HG02870 (cell line): ENCODE data around the gene KCNJ14.

Experiments used
- ATAC-seq: cut with Tn5 transposase; IDR thresholded peaks from one replicate; pipeline ENCODE4 v1.9.1; 2021; ENCODE audit warnings: mild to moderate bottlenecking, moderate library complexity; ENCODE audit not compliant: unreplicated experiment

Gene KCNJ14

DNA sequence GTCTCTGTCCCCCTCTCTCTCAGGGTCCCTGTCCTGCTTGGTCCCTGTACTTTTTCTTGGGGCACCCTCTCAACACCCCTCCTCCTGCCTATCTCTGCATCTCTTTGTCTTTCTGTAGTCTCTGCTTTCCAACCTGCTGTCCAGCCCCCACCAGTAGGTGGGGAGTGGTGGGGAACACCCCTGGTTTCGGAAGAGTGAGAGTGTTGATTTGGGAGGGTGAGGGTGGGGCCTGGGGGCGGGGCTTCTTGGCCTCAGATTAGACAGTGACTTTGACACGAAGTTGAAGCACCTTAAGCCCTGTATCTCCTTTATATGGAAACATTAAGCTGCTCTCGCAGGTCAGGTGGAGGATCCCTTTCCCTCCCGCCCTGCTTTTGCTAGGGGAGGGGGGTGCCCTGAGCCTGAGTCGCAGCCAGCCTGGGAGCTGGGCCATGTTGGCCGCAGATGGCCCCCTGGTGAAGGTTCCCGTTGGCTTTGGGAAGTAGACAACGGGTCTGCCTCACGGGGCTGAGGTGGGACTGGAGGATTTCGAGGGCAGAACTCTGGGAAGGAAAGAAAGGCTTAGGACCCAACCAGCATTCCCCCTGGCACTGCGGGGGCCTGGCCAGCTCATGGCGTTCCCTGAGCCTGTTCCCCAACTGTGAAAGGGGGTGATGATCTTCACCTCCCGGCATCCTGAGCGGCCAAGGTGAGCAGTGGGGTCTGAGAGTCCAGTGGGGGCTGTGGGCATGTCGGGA is at the start of gene KCNJ14:
KCNJ14 (plus strand) TSS at position 404 of the 737 bp plus-strand sequence. CDS start 6,151 bp downstream, outside the sequence.
- no peak for ATAC-seq

DNA sequence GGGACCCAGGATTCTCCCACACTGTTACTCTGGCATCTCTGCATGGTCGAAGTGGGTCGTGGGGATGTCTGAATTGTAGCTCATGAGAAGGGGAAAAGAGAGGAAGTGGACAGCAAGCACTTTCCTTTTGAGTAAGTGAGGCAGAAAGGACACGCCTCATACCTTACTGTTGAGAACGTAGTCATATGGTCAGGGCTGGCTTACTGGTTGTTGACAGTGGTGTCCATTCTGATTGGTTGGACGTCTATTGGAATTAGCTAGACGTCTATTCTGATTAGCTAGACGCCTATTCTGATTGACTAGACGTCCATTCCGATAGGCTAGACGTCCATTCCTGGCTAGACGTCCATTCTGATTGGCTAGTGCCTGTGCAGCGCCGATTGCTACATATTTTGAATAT is 49.5 kb upstream of the KCNJ14 start:
- no peak for ATAC-seq

DNA sequence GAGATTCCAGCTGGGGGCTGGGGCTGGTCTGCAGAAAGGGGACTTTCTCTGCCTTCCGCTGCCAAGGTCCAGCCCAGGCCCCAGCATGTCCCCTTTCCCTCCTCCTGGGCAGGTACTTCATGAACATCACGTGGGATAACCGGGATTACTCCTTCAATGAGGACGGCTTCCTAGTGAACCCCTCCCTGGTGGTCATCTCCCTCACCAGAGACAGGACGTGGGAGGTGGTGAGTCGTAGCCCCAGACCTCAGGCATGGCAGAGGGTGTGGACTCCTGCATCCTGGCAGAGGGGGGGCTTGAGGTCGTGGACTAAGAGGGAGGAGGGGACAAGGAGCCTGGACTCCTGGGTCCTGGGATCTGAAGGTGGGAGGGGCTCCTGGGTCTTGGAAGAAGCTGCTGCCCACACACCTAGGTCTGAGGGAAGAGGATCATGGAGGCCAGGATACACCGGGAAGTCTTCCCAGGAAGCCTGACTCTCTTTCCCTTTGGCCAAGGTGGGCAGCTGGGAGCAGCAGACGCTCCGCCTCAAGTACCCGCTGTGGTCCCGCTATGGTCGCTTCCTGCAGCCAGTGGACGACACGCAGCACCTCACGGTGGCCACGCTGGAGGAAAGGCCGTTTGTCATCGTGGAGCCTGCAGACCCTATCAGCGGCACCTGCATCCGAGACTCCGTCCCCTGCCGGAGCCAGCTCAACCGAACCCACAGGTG is 41.3 kb upstream of the KCNJ14 start:
- ATAC-seq = no peak

DNA sequence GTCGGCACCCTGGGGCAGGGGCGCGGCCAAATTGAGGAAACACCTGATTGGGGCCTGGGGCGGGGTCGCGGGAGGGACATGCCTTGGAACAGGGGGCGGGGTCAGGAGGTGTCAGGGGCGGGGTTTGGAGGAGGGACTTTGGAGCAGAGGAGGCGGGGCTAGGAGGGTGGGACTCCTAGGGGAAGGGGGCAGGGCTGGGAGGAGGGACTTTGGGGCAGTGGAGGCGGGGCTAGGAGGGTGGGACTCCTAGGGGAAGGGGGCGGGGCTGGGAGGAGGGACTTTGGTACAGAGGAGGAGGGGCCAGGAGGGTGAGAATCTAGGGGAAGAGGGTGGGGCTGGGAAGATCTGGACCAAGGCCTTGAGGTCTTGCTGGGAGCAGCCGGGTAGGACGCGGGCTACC is 40.0 kb upstream of the KCNJ14 start:
- ATAC-seq = no peak

DNA sequence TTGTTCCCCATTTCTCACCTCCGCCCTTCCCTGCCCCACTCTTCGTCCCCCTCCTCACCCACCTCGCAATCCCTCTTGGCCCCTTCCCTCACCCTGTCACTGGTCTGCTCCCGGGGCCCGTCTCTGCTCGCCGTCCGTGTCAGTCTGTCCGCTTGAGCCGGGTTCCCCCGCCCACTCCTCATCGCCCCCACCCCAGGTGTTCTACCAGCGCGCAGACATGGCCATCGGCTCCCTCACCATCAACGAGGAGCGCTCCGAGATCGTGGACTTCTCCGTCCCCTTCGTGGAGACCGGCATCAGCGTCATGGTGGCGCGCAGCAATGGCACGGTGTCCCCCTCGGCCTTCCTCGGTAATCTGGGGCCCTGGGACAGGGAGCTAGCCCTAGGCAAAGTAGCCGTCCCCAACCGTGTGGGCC is 39.6 kb upstream of the KCNJ14 start:
- no peak for ATAC-seq

DNA sequence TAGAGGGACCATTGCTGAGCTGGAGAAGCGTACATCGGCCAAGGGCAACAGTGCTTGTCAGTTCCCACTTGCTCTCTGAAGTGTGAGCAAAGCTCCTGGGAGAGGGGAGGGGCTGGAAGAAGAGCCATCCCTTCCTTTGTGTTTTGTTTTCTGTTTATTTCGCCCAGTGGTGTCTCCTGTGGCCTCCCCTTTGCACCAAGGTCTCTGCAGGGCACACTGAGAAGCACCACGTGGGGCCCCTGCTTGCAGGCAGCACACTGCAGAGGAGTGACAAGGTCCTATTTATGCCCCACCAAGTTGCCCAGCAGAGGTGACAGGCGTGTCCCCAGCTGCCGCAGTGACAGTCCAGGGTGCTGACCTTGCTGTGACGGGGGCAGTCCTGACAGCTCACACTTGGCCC is 38.0 kb upstream of the KCNJ14 start:
- ATAC-seq = no peak

DNA sequence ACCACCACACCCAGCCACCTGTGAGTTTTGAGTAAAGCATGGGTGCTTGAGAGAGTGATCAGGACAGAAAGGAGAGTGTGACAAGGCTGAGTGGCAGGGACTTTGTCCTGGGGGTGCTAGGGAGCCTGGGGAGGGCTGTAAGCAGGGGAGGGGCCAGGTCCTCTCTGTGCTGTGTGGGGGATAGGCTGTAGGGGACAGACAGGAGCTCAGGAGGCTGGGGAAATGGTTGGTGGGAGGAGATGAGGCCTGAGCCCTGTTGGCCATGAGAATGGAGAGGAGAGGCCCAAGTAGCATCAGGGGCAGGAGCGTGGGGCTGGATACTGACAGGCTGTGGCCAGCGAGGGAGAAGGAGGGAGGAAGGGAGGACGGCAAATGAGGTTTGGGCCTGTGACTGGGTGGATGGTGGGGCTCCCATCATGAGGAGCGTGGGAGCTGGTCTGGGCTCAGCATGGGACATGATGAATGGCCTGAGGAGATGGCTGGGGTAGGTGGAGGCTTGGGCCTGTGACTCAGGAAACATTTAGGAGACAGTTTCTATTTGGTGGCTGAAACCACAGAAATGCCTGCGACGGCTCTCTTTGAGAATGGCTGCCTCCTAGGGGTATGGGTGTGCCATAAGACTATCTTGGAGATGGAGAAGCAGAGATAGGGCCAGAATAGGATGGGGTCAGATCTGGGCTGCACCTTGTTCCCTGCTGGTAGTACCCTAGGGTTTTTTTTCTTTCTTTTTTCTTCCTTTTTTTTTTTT is 36.9 kb upstream of the KCNJ14 start:
- no peak for ATAC-seq

DNA sequence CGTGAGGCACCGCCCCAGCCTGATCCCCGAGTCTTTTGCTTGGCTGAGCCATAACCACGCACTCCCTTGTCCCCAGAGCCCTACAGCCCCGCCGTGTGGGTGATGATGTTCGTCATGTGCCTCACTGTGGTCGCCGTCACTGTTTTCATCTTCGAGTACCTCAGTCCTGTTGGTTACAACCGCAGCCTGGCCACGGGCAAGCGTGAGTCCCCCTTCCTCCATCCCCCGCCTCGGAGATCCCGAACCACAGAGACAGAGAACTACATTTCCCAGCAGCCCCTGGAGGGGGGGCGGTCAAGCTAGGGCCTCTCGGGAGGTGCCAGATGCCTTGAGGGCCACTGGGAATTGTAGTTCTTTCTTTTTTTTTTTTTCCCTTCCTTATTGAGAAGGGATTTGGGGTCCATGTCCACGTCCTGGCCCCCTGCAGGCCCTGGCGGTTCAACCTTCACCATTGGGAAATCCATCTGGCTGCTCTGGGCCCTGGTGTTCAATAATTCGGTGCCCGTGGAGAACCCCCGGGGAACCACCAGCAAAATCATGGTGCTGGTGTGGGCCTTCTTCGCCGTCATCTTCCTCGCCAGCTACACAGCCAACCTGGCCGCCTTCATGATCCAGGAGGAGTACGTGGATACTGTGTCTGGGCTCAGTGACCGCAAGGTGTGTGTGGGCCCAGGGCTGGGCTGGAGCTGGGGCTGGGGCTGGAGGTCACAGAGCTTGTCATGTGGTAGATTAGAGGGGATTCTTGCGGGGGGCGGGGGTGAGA is 36.0 kb upstream of the KCNJ14 start:
- peak; percentile 67 for ATAC-seq

DNA sequence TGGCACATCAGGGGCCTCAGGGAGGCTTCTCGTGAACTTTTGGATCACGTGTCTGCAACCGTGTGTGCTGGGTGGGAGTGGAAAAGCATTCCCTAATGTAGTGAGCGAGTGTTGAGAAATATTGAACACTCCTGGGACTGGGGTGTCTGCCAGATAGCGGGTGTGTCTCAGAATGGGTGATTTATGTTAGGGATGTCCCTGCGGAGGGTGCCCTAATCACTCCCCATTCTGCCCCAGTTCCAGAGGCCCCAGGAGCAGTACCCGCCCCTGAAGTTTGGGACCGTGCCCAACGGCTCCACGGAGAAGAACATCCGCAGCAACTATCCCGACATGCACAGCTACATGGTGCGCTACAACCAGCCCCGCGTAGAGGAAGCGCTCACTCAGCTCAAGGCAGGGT is 33.8 kb upstream of the KCNJ14 start:
- ATAC-seq = no peak

DNA sequence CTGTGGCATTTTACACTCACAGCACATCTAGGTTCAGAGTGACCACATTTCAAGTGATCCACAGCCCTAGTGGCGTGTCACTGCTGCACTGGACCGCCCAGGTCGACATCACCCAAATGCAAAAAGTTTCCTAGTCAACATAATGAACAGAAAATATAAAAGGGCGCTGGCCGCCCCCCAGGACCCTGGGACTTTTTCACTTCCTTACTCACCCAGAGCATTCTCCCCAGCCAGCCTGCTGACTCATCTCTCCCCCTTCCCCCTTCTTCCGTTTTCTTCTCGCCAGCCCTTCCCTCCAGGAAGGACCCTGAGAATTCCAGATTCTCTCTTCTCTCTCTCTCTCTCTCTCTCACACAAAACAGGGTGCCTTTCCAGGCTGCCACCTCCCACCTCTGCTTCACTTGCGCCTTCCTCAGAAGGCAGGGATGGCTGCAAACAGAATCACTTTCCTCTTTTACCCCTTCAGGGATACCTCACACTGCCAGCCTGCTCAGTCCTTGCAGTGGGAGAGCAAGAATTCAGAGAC is 30.6 kb upstream of the KCNJ14 start:
- no peak for ATAC-seq

DNA sequence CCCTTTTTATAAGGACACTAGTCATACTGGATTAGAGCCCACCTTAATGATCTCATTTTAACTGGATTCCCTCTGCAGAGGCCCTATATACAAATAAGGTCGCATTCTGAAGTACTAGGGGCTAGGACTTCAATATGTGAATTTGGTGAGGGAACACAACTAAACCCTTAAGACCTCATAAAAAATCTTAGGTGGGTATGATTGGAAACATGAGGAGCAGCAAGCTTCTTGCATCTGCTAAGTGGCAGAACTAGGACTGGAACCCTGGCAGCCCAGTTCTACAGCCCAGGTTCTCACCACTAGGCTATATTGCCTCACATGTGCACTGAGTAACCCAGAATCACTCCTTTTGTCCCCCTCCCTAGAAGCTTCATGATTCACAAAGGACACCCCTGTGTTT is 26.7 kb upstream of the KCNJ14 start:
- no peak for ATAC-seq

DNA sequence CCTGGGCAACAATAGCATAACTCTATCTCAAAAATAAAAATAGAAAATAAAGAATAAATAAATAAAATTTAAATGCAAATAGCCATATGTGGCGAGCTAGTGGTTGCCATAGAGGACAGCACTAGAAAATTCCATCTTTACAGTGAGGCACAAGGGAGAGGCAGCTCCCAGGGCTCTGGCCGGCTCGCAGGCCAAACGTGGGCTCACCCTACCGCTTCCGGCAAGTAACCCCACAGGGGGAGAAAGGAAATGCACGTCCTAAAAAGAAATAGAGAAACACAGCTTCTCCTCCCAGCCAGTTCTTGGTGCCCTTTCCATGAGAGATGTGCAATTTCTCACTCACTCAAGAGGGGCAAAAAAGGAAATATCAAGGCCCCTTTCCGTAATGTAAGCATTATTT is 22.0 kb upstream of the KCNJ14 start:
- no peak for ATAC-seq

DNA sequence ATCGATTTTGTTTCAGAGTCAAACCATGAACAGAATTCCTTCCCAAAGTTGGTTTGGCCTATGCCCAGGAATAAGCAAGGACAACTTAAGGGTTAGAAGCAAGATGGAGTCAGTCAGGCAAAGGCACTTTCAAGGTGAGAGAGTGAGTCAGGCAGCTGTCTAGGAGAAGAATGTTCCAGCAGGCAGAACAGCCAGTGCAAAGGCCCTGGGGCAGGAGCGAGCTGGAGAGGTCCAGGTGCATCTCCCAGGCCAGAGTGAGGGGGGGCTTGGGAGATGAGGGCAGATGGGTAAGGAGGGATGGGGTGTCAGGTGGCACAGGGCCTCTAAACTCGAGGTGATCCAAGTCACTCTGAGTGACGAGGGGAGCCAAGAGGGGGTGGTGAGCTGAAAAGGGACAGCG is 18.8 kb upstream of the KCNJ14 start:
- no peak for ATAC-seq

DNA sequence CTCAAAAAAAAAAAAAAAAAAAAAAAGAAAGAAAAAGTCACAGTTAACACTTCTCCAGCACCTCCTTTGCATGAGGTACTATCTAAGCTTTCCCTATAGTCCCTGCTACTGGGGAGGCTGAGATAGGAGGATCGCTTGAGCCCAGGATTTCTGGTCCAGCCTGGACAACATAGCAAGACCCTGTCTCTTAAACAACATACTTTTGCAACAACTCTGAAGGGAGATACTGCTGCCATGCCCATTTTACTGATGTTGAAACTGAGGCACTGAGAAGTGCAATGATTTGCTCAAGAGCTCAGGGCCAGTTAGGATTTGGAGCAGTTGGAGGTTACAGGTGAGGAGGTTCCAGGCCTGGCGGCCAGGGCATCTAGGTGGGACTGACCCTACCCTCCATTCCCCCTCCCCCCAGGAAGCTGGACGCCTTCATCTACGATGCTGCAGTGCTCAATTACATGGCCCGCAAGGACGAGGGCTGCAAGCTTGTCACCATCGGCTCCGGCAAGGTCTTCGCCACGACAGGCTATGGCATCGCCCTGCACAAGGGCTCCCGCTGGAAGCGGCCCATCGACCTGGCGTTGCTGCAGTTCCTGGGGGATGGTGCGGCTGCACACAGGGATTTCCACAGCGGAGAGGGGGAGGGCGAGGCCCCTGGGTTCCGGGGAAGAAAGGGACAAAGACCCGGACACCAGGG is 13.9 kb upstream of the KCNJ14 start:
- no peak for ATAC-seq

DNA sequence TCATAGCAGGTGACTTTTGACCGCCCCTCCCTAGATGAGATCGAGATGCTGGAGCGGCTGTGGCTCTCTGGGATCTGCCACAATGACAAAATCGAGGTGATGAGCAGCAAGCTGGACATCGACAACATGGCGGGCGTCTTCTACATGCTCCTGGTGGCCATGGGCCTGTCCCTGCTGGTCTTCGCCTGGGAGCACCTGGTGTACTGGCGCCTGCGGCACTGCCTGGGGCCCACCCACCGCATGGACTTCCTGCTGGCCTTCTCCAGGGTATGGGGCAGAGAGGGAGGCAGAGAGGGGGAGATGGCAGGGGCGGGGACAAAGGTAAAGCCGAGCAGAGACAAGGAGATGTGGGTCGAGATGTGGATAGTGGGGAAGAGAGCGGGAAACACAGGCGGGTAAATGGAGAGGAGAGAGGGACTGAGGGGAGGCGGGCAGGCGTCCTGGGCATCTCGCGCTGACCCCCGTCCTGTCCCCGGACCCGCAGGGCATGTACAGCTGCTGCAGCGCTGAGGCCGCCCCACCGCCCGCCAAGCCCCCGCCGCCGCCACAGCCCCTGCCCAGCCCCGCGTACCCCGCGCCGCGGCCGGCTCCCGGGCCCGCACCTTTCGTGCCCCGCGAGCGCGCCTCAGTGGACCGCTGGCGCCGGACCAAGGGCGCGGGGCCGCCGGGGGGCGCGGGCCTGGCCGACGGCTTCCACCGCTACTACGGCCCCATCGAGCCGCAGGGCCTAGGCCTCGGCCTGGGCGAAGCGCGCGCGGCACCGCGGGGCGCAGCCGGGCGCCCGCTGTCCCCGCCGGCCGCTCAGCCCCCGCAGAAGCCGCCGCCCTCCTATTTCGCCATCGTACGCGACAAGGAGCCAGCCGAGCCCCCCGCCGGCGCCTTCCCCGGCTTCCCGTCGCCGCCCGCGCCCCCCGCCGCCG is 13.0 kb upstream of the KCNJ14 start:
- ATAC-seq = no peak

DNA sequence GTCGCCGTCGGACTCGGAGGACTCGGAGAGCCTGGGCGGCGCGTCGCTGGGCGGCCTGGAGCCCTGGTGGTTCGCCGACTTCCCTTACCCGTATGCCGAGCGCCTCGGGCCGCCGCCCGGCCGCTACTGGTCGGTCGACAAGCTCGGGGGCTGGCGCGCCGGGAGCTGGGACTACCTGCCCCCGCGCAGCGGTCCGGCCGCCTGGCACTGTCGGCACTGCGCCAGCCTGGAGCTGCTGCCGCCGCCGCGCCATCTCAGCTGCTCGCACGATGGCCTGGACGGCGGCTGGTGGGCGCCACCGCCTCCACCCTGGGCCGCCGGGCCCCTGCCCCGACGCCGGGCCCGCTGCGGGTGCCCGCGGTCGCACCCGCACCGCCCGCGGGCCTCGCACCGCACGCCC is 12.1 kb upstream of the KCNJ14 start:
- no peak for ATAC-seq

DNA sequence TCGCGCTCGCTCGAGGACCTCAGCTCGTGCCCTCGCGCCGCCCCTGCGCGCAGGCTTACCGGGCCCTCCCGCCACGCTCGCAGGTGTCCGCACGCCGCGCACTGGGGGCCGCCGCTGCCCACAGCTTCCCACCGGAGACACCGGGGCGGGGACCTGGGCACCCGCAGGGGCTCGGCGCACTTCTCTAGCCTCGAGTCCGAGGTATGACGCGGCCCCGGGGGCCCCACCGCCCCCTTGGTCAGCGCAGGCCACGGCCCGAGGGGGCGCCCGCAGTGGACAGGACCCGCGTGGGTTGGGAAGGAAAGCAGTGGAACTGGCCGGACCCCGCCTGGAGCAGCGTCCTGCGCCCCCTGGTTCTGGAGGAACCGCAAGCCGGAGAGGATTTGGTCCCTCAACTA is 11.6 kb upstream of the KCNJ14 start:
- ATAC-seq = no peak

DNA sequence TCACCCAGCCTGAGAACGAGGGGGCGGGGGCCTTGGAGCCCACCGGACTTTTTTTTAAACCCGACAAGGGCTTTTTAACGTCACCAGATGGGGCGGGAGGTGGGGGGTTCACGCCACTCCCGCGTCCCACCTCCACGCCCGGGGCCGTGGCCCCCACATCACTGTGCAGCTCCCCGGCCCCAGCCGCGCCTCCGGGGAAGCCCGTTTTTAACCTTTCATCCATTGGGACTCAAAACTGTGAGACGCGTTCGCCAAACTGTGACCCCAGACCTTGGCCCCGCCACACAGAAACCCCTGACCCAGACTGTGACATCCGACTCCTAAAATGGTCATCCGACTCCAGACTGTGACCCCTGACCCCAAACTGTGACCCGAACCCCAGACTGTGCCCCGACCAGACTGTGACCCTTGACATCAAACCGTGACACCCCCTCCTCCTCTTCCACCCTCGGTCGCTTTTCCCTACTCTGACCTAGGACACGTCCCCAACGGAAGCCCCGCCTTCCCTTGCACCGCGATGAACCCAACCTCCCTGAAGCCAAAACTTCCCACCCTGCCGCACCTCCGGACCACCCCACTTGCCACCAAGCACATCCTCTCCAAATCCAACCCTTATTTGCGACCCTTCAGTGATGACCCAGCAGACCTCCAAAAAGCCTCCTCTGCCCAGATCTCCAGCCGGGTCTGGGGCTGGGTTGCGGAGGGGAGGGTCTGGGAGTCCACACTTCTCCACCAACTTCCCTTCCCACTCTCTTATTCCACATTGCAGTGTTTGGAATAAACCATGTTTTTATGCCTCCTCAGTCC is 11.0 kb upstream of the KCNJ14 start:
- no peak for ATAC-seq

DNA sequence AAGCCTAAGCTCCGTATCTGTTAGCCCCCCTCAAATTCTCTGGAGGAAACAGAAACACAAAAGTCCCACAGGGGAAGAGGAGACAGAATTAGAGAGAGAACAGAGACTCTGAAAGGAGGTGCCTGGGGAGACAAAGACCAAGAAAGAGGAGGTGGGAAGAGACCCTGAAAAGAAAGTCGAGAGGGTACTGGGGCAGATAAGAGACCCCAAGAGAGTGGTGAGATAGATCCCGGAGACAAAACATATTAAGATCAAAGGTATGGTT is 10.5 kb upstream of the KCNJ14 start:
- no peak for ATAC-seq
